Right forelimb (tissue), 1 donor: ENCODE data around the gene KYNU.
"Not testable (repeated sequence)": the region's sequence is repeated elsewhere in the genome, so short reads cannot be mapped to it uniquely, and the experiment has no call there.

Source experiments
- DNase-seq: peaks from one replicate; pipeline ENCODE4 v3.0.0-alpha.2; 2018

KYNU gene

GRCh38 chr2:142920571-142920970 lies 43.1 kb downstream of the KYNU start:
- no peak for DNase-seq

DNA sequence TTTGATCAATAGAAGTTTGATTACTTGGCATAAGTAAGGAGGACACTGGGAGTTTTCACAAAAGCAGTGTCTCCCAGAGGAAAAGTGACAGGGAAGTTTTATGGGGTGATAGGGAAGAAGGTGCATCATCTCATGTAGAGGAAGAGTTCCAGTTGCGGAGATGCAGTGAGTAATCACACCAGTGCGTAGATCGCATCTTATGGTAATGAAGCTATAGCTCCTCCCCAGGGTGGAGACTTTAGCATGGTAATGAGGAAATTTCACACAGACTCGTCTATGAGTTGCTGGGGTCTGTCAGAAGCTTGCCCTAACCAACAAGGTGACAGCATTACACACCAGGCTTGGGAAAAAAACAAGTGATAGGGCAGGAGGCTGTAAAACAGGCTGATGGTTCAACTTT lies 49.0 kb downstream of the KYNU start:
- DNase-seq = no peak

DNA sequence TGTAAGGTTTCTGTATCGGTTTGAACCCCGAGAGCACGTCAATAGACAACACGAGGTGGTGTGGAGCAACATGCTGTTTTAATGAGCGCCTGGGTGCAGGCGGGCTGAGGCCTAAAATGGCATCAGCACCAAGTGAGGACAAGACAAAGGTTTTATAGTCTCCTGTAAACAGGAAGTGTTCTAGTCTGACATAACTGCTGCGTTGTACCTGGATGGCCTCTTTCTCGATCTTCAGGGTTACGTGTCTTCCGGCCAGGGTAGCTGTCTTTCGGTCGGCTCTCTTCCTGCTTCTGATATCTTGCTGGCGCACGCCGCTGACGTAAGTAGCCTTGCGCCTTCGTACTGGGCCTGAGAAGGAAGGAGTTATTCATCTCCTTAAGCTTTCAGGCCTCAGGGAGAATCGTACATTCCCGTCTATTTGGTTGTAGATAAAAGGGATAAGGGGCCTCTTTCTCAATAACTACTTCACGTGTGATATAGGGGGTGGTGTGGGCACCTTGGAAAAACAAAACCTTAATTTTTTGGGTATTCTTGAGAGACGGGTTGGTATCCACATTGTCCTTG lies 53.5 kb downstream of the KYNU start:
- no peak for DNase-seq

DNA sequence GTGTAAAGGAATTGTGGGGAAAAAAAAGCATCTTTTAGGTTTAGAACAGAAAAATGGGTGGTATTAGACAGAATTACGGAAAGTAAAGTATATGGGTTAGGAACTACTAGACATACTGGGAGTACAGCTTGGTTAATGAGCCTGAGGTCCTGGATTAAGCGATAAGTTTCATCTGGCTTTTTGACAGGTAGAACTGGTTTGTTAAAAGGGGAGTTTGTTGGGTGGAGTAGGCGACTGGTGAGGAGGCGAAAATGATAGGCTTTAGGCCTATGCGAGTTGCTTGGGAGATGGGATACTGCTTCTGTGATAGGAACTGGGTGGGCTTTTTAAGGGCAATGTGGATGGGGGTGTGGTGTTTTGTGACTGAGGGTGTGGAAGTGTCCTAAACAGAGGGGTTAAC lies 56.5 kb downstream of the KYNU start:
- no peak for DNase-seq

GRCh38 chr2:142935563-142936089 lies 58.2 kb downstream of the KYNU start:
- DNase-seq = no peak

DNA sequence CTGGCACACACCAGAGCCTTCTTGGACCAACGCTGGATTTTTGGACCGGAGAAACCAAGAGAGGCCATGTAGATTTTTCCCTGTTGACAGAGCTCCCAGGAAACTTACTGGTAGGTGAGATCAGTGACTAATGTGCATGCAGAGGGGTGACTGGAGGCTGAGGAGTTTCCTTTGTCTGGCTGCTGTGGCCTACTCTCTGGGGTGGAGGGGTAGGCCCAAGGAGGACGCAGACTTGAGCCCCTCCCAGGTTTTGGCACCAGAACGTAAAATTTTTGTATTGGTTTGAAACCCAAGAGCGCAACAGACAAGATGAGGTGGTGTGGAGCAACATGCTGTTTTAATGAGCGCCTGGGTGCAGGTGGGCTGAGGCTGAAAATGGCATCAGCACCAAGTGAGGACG lies 59.2 kb downstream of the KYNU start:
- no peak for DNase-seq

GRCh38 chr2:142937347-142937746 lies 59.9 kb downstream of the KYNU start:
- no peak for DNase-seq

GRCh38 chr2:142938240-142938639 lies 60.8 kb downstream of the KYNU start:
- no peak for DNase-seq

DNA sequence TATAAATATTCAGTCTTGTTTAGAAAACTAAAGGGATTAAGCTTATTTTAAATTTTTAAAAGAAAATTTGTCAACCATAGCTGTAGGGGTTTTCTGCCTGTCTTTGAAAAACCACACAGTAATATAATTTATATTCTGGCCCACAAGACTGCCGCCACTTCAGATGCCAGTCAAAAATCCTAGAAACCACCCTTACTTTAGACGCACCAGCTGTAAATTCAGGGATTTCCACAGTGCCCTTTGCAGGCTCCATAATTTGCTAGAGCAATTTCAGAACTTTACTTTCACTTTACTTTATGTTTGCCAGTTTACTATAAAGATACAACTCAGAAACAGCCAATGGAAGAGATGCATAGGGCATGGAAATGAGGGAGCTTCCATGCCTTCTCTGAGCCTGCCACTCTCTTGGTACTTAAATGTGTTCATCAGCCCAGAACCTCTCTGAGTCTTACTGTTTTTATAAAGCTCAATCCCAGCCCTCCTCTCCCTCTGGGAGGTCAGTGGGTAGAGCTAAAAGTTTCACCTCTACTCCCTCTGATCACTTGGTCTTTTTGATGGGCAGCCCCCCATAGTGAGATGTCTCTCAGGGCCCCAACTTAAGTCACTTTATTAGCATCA lies 63.3 kb downstream of the KYNU start:
- no peak for DNase-seq

GRCh38 chr2:142942690-142943089 lies 65.2 kb downstream of the KYNU start:
- no peak for DNase-seq

GRCh38 chr2:142944264-142944663 lies 66.8 kb downstream of the KYNU start:
- no peak for DNase-seq

- no peak for DNase-seq
These were observed 67.3 kb downstream of the KYNU start for GRCh38 chr2:142944721-142945120.

DNA sequence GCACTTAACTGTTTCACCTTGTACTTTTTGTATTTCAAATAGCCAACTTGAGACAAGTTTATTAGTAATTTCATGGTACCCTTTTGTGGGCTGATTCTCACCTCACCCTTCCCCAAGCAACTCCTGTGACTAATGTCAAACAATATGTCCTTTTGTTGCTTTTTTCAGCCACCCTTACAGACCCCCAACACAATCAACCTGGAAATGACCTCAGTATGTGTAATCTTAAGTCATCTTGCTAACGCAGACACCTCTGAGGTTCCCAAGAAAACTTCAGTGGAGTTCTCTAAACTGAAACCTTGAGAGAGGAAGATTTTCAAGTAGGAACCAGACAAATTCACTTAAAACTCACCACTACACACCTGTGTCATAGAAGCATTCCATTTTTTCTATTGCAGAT lies 69.5 kb downstream of the KYNU start:
- no peak for DNase-seq

DNA sequence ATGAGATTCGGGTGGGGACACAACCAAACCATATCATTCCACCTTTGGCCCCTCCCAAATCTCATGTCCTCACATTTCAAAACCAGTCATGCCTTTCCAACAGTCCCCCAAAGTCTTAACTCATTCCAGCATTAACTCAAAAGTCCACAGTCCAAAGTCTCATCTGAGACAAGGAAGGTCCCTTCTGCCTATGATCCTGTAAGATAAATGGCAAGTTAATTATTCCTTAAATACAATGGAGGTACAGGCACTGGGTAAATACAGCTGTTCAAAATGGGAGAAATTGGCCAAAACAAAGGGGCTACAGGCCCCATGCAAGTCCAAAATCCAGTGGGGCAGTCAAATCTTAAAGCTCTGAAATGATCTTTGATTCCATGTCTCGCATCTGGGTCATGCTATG lies 71.3 kb downstream of the KYNU start:
- not testable (repeated sequence) for DNase-seq

- DNase-seq = not testable (repeated sequence)
These were observed 72.9 kb downstream of the KYNU start for GRCh38 chr2:142950323-142950722.

DNA sequence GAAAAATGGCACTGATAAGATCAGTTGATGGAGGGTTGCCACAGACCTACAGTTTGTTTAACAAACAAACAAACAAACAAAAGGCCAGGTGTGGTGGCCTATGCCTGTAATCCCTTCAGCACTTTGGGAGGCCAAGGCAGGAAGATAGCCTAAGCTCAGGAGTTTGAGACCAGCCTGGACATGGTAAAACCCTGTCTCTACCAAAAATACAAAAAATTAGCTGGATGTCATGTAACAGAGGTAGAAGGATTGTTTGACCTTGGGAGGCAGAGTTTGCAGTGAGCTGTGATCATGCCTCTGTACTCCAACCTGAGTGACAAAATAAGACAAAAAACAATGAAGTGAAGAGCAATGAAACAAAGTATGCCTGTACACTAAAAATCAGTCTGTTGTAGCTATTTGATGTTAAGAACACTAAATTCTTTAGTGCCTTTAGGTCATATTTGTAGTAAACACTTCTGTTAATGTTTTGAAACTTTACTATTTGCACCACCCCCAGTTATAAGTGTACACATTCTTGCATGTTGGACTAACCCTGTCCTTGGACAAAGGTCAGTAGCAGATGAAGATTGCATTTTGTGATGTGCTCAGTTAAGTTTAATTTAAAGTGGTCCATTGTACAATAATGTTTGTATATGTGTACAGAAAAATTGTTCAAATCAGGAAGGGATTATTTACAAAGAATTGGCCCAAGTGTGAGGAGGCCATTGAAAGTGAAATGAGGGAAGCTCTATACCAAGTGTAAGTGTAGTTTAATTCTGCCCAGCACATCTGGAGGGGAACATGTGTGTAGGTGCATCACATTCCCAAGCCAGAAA lies 73.9 kb downstream of the KYNU start:
- DNase-seq = no peak

DNA sequence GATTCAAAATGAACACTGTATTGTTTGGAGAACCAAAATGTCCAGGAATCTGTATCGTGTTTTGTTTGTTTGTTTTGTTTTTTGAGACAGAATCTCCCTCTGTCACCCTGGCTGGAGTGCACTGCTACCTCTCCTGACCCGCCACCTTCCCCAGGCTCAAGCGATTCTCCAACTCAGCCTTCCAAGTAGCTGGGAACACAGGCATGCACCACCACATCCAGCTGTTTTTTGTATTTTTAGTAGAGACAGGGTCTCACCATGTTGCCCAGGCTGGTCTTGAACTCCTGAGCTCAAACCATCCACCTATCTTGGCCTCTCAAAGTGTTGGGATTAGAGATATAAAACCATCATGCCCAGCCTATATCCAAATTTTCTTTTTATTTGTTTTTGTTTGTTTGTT lies 74.6 kb downstream of the KYNU start:
- no peak for DNase-seq

DNA sequence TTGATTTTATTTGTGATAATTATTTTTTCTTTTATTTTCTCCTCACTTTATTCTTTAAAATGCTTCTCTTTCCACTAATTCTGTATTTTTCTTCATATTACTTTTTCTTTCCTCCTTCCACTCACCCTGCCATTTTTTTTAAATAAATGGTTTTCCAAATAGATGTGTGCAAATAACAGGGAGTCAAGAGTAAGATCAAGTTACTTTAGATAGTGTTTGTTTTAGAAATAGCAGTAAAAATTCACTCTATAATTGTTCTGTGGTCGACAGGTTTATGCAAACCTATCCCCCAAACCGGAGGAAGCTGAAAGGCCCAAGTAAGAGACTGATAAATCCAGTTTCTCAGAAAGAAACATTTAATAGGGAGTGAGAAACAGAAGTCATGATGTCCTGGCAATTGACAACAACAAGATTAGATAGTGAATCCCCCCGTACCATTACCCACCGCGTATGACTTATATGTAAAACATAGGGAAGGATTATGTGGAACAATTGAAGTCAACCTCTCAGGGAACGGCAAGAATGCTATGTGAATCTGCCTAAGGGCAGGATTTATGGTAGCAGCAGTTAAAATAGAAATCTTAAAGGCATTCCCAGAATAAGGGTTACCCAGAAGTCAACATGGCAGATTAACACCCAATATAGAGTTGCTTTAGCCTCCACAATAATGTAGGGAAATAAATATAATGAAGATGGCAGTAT lies 75.5 kb downstream of the KYNU start:
- no peak for DNase-seq

GRCh38 chr2:142954493-142954892 lies 77.0 kb downstream of the KYNU start:
- DNase-seq = no peak

GRCh38 chr2:142957144-142957543 lies 79.7 kb downstream of the KYNU start:
- DNase-seq = no peak

GRCh38 chr2:142961202-142961601 lies 83.7 kb downstream of the KYNU start:
- no peak for DNase-seq

GRCh38 chr2:142965443-142965842 lies 88.0 kb downstream of the KYNU start:
- DNase-seq = no peak

GRCh38 chr2:142966284-142966683 lies 88.8 kb downstream of the KYNU start:
- DNase-seq = no peak
